Neutrophil (primary cell): Measurements from ENCODE around the gene POU3F1.
A peak's percentile ranks its signal among the peaks of the same experiment; 100 is the strongest.

Experiments used
- H3K27ac ChIP-seq: fragments of 200-600 bp; sonication (generic); 2 replicates; pipeline ENCODE4 v1.5.1; 2016; ENCODE audit warnings: mild to moderate bottlenecking, moderate library complexity
- H3K27me3 ChIP-seq: fragments of 200-600 bp; sonication (generic); 2 replicates; pipeline ENCODE4 v1.6.0; 2016; ENCODE audit warnings: mild to moderate bottlenecking
- H3K36me3 ChIP-seq: fragments of 200-600 bp; sonication (generic); 2 replicates; pipeline ENCODE4 v1.5.1; 2017
- H3K4me1 ChIP-seq, 2 experiments: fragments of 200-600 bp in 1 of 2; sonication (generic) in 1 of 2; 1 replicate in 1 of 2; 2 replicates in 1 of 2; pipeline versions ENCODE4 v1.5.1 to v1.6.1; 2013 to 2016; ENCODE audit warnings: low read depth in 1 of 2, low read length in 1 of 2, mild to moderate bottlenecking in 1 of 2, moderate library complexity in 1 of 2; ENCODE audit not compliant: control insufficient read depth in 1 of 2, insufficient read depth in 1 of 2
- H3K4me3 ChIP-seq, 2 experiments: fragments of 200-600 bp in 1 of 2; sonication (generic) in 1 of 2; 1 replicate in 1 of 2; 2 replicates in 1 of 2; pipeline ENCODE4 v1.5.1; 2013 to 2016; ENCODE audit warnings: low read depth in 1 of 2, low read length in 1 of 2, mild to moderate bottlenecking in 1 of 2, moderate library complexity in 1 of 2
- H3K9me3 ChIP-seq: fragments of 200-600 bp; sonication (generic); 2 replicates; pipeline ENCODE4 v1.5.1; 2016
- CTCF ChIP-seq: fragments of 200-600 bp; sonication (generic); IDR thresholded peaks from 2 replicates; pipeline ENCODE4 v1.5.1; 2016; ENCODE audit warnings: antibody characterized with exemption

Gene POU3F1

GRCh38 chr1:38000529-38001455, 45.8 kb downstream of the POU3F1 start:
- H3K27me3 ChIP-seq: no peaks in the 10 kb centered on the region
- peak overlapping the region; percentile 56 for H3K4me3 ChIP-seq
- peaks cover 19% of the 10 kb centered on the region for H3K36me3 ChIP-seq
- H3K4me1 ChIP-seq: peaks cover 87% of the 10 kb centered on the region in 2 experiments
- TF ChIP-seq CTCF: no peak
- peak overlapping the region; percentile 91 for H3K27ac ChIP-seq
- H3K9me3 ChIP-seq: no peaks in the 10 kb centered on the region

- Histone ChIP-seq H3K36me3 (peaks cover 21% of the 10 kb centered on the region), H3K4me3 (peak overlapping the region; percentile 56), H3K4me1 (peaks cover 93 to 94% of the 10 kb centered on the region in 2 experiments), H3K27ac (peak overlapping the region; percentile 91), H3K9me3 (no peaks in the 10 kb centered on the region), H3K27me3 (no peaks in the 10 kb centered on the region)
- TF ChIP-seq CTCF: no peak
Measured at GRCh38 chr1:38000233-38000528, 46.4 kb downstream of the POU3F1 start.

GRCh38 chr1:37999430-38000232, 47.0 kb downstream of the POU3F1 start:
- peaks cover 21% of the 10 kb centered on the region for H3K36me3 ChIP-seq
- no peak for TF ChIP-seq CTCF
- H3K4me3 ChIP-seq: peak overlapping the region; percentile 56
- H3K4me1 ChIP-seq: peaks cover 98 to 99% of the 10 kb centered on the region in 2 experiments
- H3K27ac ChIP-seq: peak overlapping the region; percentile 91
- no peaks in the 10 kb centered on the region for H3K27me3 ChIP-seq
- no peaks in the 10 kb centered on the region for H3K9me3 ChIP-seq

GRCh38 chr1:37998913-37999429, 47.6 kb downstream of the POU3F1 start:
- Histone ChIP-seq H3K4me1 (peaks cover 97 to 98% of the 10 kb centered on the region in 2 experiments), H3K36me3 (peaks cover 21% of the 10 kb centered on the region), H3K27ac (peak overlapping the region; percentile 91), H3K9me3 (no peaks in the 10 kb centered on the region), H3K4me3 (peak overlapping the region; percentile 56), H3K27me3 (no peaks in the 10 kb centered on the region)
- TF ChIP-seq CTCF: no peak

GRCh38 chr1:37998089-37998808, 48.3 kb downstream of the POU3F1 start:
- Histone ChIP-seq H3K36me3 (peaks cover 21% of the 10 kb centered on the region), H3K27ac (peak overlapping the region; percentile 91), H3K9me3 (no peaks in the 10 kb centered on the region), H3K4me3 (peak overlapping the region; percentile 56), H3K4me1 (peaks cover 90 to 91% of the 10 kb centered on the region in 2 experiments), H3K27me3 (no peaks in the 10 kb centered on the region)
- TF ChIP-seq CTCF: no peak
